Activated CD4-positive, alpha-beta T cell treated with anti-CD3 and anti-CD28 coated beads, Interleukin-2, amount 50 U/mL, for 48 hours (primary cell): ENCODE measurements around the gene ZC3H18.

Source experiments
- DNase-seq, 2 experiments: peaks; one replicate each; pipeline ENCODE4 v3.0.0-alpha.2; 2020

The ZC3H18 gene

GRCh38 chr16:88552166-88552565 is 18.0 kb upstream of the ZC3H18 start:
- DNase-seq, result no peak

- no peak for DNase-seq
Measured at GRCh38 chr16:88552815-88553214, 17.4 kb upstream of the ZC3H18 start.

- DNase-seq, result no peak
Measured at GRCh38 chr16:88553739-88554138, 16.5 kb upstream of the ZC3H18 start.

- DNase-seq, result no peak
Measured at GRCh38 chr16:88554711-88555264, 15.4 kb upstream of the ZC3H18 start.

GRCh38 chr16:88556294-88556988 is 13.8 kb upstream of the ZC3H18 start:
- DNase-seq, result no peak

- DNase-seq, result no peak
Measured at GRCh38 chr16:88558457-88559442, 11.5 kb upstream of the ZC3H18 start.

- no peak for DNase-seq
Measured at GRCh38 chr16:88560714-88561484, 9.3 kb upstream of the ZC3H18 start.

GRCh38 chr16:88561485-88562359 is 8.5 kb upstream of the ZC3H18 start:
- peak; percentile 45 to 56 for DNase-seq

- peak; percentile 84 to 90 for DNase-seq
Measured at GRCh38 chr16:88566158-88566557, 4.0 kb upstream of the ZC3H18 start.

- DNase-seq, result no peak
Measured at GRCh38 chr16:88568710-88569613, 1.2 kb upstream of the ZC3H18 start.

- DNase-seq, result no peak
Measured at GRCh38 chr16:88569614-88569984, 604 bp upstream of the ZC3H18 start.

GRCh38 chr16:88570691-88571092 is 489 bp downstream of the ZC3H18 start:
- DNase-seq, result peak; percentile 39 to 41

- DNase-seq, result no peak
Measured at GRCh38 chr16:88575251-88575650, 5.0 kb downstream of the ZC3H18 start.

- DNase-seq, result no peak
Measured at GRCh38 chr16:88576307-88576706, 6.1 kb downstream of the ZC3H18 start.

GRCh38 chr16:88577166-88577565 is 7.0 kb downstream of the ZC3H18 start:
- no peak for DNase-seq

GRCh38 chr16:88578446-88579313 is 8.5 kb downstream of the ZC3H18 start:
- no peak for DNase-seq

GRCh38 chr16:88580371-88580770 is 10.2 kb downstream of the ZC3H18 start:
- no peak for DNase-seq

- DNase-seq, result no peak
Measured at GRCh38 chr16:88581033-88581432, 10.8 kb downstream of the ZC3H18 start.

- DNase-seq, result no peak
Measured at GRCh38 chr16:88582912-88583575, 12.8 kb downstream of the ZC3H18 start.
